Hepatocyte (in vitro differentiated cells): ENCODE measurements around the gene TLR4.

Source experiments
- EZH2phosphoT487 ChIP-seq: fragments of 200-600 bp; sonication (generic); IDR thresholded peaks from one replicate; pipeline ENCODE4 v1.6.1; 2018; ENCODE audit warnings: antibody characterized with exemption, mild to moderate bottlenecking, low read depth, moderate library complexity; ENCODE audit not compliant: unreplicated experiment, severe bottlenecking
- TF ChIP-seq, protein P1 (sequence below): fragments of 200-600 bp; sonication (generic); IDR thresholded peaks from 2 replicates; pipeline ENCODE4 v1.5.1; 2016; ENCODE audit warnings: antibody characterized with exemption, mild to moderate bottlenecking; ENCODE audit not compliant: poor library complexity

DNA sequence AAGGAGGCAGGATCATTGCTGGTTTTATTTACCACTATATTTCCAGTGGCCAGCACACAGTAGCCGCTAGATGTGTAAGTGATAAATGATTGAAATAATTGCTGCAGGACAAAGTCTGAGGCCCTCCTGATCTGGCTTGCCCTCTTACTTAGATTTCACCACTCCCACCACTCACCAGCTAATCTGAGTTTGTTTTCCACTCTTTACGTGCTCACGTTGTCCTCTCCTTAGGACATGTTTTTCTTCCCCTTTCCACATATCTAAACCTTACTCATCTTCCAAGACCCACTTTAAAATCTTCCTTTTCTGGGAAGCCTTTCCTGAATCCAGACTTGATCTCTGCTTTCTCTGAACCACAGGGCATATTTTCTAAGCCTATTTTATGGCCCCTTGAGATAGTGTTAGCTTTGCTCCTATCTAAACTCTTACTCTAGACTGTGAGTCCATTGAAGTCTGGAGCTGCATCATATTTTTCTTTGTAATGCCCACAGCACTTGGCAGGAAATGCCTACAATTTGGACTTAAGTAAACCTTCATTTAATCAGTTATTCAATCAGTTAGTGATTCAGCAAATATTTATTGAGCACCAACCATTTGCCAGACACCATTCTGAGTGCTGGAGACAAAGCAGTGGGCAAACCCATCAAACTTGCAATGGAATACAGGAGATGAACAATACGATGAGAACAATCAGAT is 2.4 kb downstream of the TLR4 start:
- TF ChIP-seq, protein P1, sequence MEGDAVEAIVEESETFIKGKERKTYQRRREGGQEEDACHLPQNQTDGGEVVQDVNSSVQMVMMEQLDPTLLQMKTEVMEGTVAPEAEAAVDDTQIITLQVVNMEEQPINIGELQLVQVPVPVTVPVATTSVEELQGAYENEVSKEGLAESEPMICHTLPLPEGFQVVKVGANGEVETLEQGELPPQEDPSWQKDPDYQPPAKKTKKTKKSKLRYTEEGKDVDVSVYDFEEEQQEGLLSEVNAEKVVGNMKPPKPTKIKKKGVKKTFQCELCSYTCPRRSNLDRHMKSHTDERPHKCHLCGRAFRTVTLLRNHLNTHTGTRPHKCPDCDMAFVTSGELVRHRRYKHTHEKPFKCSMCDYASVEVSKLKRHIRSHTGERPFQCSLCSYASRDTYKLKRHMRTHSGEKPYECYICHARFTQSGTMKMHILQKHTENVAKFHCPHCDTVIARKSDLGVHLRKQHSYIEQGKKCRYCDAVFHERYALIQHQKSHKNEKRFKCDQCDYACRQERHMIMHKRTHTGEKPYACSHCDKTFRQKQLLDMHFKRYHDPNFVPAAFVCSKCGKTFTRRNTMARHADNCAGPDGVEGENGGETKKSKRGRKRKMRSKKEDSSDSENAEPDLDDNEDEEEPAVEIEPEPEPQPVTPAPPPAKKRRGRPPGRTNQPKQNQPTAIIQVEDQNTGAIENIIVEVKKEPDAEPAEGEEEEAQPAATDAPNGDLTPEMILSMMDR, result no peak
- no peak for TF ChIP-seq EZH2phosphoT487
